ENCODE data around the gene UCN. TPM values are rescaled to one million over a fixed set of nuclear protein-coding genes. Genes with fewer than 3 reads are reported as not detected.

UCN gene
- total and polyA plus RNA-seq, 10 of the 15 experiments (the other 5 are each of a cell fraction or from before 2014, with no cell fraction given): 0.10 to 3.8 (median 1.1) TPM; not detected in 1

DNA sequence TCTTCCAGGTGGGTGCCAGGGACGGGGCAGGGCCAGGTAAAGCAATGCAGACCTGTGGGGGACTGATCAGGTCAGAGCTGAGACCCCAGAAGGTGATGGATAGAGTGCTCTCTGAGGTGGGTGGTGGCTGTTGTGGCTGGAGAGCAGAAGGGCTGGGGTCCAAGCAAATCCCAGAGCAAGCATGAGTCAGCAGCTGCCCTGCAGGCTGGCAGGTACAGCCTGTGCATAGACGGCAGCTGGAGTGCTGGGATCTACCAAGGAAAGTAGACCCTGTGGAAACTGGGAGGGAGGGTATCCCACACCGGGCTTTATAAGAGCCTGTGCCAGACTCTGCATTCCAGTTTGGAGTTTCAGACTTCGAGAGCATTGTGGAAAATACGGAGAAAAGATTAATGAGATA is 25.4 kb downstream of the UCN start:
- BruUV-seq (replicated peaks): no TSS peak
- POLR2A ChIA-PET: no interaction called here
- Histone ChIP-seq H3K27ac (ENCODE audit: control insufficient read depth, insufficient read depth) (no peak overlapping the region), H3K9me3 (replicated peaks; ENCODE audit: control insufficient read depth, insufficient read depth, low read length) (no peaks in the 10 kb centered on the region), H3K79me2 (ENCODE audit: control insufficient read depth, insufficient read depth, low read length) (no peaks in the 10 kb centered on the region), H3K36me3 (ENCODE audit: control insufficient read depth in 2 of 2, insufficient read depth in 2 of 2, low read length in 1 of 2) (no peaks in the 10 kb centered on the region), H3K4me1 (ENCODE audit: control insufficient read depth, insufficient read depth, low read length) (no peaks in the 10 kb centered on the region), H3K27me3 (replicated peaks in 1 of 2; ENCODE audit: control insufficient read depth in 2 of 2, insufficient read depth in 2 of 2, low read length in 1 of 2) (peaks cover 0 to 6% of the 10 kb centered on the region in 2 experiments; a peak in 3 of 4 replicates), H3K4me2 (ENCODE audit: control insufficient read depth, insufficient read depth) (no peak overlapping the region), H4K20me1 (ENCODE audit: control insufficient read depth, insufficient read depth) (no peaks in the 10 kb centered on the region), H2AFZ (ENCODE audit: control insufficient read depth, low read depth, low read length) (no peak overlapping the region), H3K9ac (ENCODE audit: control insufficient read depth, insufficient read depth, low read length) (no peak overlapping the region), H3K4me3 (no peak overlapping the region)
- DNase-seq (ENCODE audit: low read depth, low spot score) (no peak), ATAC-seq (no peak), FAIRE-seq (no peak)
- no peak for TF ChIP-seq ZNF207 (IDR thresholded peaks at IDR 0.05; ENCODE audit: borderline replicate concordance)
- in situ Hi-C loops (cut with MboI) (loop anchor here (5.0 kb wide), 2 partner anchors 186 to 321 kb away; no protein-coding TSS in a partner anchor), intact Hi-C loops (cut with micrococcal nuclease; ENCODE audit: unreplicated experiment) (loop anchor here (10.0 kb wide), 1 partner anchor 108 kb away; no protein-coding TSS in a partner anchor)
- SMC1A ChIA-PET (ENCODE audit: uncharacterized antibody, unreplicated experiment): interaction anchor here (0.6 to 1.3 kb wide), 5 partner anchors 9 to 951 kb away, joined by 3 to 4 read pairs (median 3); no protein-coding TSS in a partner anchor
- CTCF ChIA-PET: interaction anchor here (0.6 to 9.6 kb wide), 9 partner anchors 10 to 183 kb away, joined by 3 to 132 read pairs (median 5); no protein-coding TSS in a partner anchor
- RAD21 ChIA-PET (ENCODE audit: unreplicated experiment): interaction anchor here (0.7 to 4.1 kb wide), 2 partner anchors 19 to 720 kb away, joined by 3 to 25 read pairs; no protein-coding TSS in a partner anchor
- WGBS (ENCODE audit: insufficient coverage, insufficient replicate concordance, low lambda C conversion rate, missing lambda C conversion rate): 17% methylated on average over 5 of the region's 5 CpGs

DNA sequence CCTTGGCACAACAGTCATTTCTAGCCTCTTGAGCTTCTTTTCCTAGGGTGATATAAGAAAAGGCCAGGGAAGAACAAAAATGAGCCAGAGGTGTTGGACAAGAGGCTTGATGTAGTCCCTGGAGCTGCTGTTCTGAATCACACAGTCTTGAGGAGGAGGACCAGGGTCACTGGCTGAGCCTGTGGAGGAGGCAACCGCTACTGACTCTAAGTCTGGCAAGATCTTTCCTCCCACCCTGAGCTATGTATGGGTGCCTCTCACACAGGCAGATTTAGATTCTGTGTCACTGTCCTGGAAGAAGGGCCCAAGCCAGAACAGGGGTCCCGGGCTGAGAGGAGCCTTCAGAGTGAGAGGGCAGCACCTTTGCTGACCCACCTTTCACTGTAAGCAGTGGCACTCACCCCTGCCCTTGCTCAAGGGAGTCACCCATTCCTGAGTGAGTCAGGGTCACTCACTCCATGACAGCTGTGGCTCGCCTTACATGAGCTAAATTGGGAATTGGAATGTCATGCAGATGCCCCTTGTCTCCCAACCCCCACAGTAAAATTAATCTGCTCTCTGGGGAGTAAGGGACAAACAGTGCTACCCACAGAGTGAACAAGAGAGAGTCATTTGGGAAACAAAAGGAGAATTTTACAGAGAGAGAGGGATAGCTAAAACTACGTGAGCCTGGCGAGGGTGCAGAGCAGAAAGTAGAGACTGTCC is 26.2 kb downstream of the UCN start, which contains the start of gene TRIM54:
TSS of gene TRIM54 (plus strand) at position 575 of the 705 bp plus-strand sequence. CDS start 303 bp downstream, outside the sequence.
- no peak within 1 kb of the TSS for H2AFZ ChIP-seq (ENCODE audit: control insufficient read depth, low read depth, low read length)
- POLR2A ChIA-PET: interaction anchor here (0.7 kb wide), 1 partner anchor 209 kb away, joined by 3 read pairs; no protein-coding TSS in a partner anchor
- H3K4me1 ChIP-seq (ENCODE audit: control insufficient read depth, insufficient read depth, low read length): no peaks in the 10 kb centered on the region
- CTCF ChIA-PET: interaction anchor here (0.8 to 9.6 kb wide), 12 partner anchors 9 to 319 kb away, joined by 3 to 132 read pairs (median 10); partner anchors contain the start of gene KHK
- no peak for DNase-seq (ENCODE audit: low read depth, low spot score)
- no peak for ATAC-seq
- SMC1A ChIA-PET (ENCODE audit: uncharacterized antibody, unreplicated experiment): interaction anchor here (0.8 to 3.9 kb wide), 6 partner anchors 11 to 325 kb away, joined by 3 to 21 read pairs (median 7); no protein-coding TSS in a partner anchor
- no peak for FAIRE-seq
- in situ Hi-C loops (cut with MboI) (loop anchor here (5.0 kb wide), 2 partner anchors 185 to 320 kb away; no protein-coding TSS in a partner anchor), intact Hi-C loops (cut with micrococcal nuclease; ENCODE audit: unreplicated experiment) (loop anchor here (2.0 to 10.0 kb wide), 2 partner anchors 107 to 321 kb away; no protein-coding TSS in a partner anchor)
- WGBS (ENCODE audit: insufficient coverage, insufficient replicate concordance, low lambda C conversion rate, missing lambda C conversion rate): under 1% methylated on average over 5 of the region's 5 CpGs
- RAD21 ChIA-PET (ENCODE audit: unreplicated experiment): interaction anchor here (0.6 to 4.1 kb wide), 4 partner anchors 16 to 570 kb away, joined by 3 to 25 read pairs (median 10); no protein-coding TSS in a partner anchor
- no TSS peak for BruUV-seq (replicated peaks)
- H3K27me3 ChIP-seq (replicated peaks in 1 of 2; ENCODE audit: control insufficient read depth in 2 of 2, insufficient read depth in 2 of 2, low read length in 1 of 2): peaks cover 0 to 6% of the 10 kb centered on the region in 2 experiments; a peak in 2 of 4 replicates
- H3K9ac ChIP-seq (ENCODE audit: control insufficient read depth, insufficient read depth, low read length): no peak within 1 kb of the TSS
- no peaks in the 10 kb centered on the region for H3K36me3 ChIP-seq (ENCODE audit: control insufficient read depth in 2 of 2, insufficient read depth in 2 of 2, low read length in 1 of 2)
- no peaks in the 10 kb centered on the region for H3K9me3 ChIP-seq (replicated peaks; ENCODE audit: control insufficient read depth, insufficient read depth, low read length)
- no peaks in the 10 kb centered on the region for H4K20me1 ChIP-seq (ENCODE audit: control insufficient read depth, insufficient read depth)
- no peak within 1 kb of the TSS for H3K4me3 ChIP-seq
- no peak within 1 kb of the TSS for H3K4me2 ChIP-seq (ENCODE audit: control insufficient read depth, insufficient read depth)
- no peaks in the 10 kb centered on the region for H3K79me2 ChIP-seq (ENCODE audit: control insufficient read depth, insufficient read depth, low read length)
- H3K27ac ChIP-seq (ENCODE audit: control insufficient read depth, insufficient read depth): no peak within 1 kb of the TSS
- TF ChIP-seq, protein P1, sequence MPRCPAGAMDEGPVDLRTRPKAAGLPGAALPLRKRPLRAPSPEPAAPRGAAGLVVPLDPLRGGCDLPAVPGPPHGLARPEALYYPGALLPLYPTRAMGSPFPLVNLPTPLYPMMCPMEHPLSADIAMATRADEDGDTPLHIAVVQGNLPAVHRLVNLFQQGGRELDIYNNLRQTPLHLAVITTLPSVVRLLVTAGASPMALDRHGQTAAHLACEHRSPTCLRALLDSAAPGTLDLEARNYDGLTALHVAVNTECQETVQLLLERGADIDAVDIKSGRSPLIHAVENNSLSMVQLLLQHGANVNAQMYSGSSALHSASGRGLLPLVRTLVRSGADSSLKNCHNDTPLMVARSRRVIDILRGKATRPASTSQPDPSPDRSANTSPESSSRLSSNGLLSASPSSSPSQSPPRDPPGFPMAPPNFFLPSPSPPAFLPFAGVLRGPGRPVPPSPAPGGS (IDR thresholded peaks at IDR 0.05; ENCODE audit: borderline replicate concordance, insufficient read depth, low read depth, low read length, poor library complexity, severe bottlenecking): no peak
- TF ChIP-seq ZNF207 (IDR thresholded peaks at IDR 0.05; ENCODE audit: borderline replicate concordance) (no peak), NR2C1 (IDR thresholded peaks at IDR 0.05) (no peak), SMC3 (IDR thresholded peaks at IDR 0.05; ENCODE audit: borderline replicate concordance, low read length) (no peak)
- TF ChIP-seq, protein P2, sequence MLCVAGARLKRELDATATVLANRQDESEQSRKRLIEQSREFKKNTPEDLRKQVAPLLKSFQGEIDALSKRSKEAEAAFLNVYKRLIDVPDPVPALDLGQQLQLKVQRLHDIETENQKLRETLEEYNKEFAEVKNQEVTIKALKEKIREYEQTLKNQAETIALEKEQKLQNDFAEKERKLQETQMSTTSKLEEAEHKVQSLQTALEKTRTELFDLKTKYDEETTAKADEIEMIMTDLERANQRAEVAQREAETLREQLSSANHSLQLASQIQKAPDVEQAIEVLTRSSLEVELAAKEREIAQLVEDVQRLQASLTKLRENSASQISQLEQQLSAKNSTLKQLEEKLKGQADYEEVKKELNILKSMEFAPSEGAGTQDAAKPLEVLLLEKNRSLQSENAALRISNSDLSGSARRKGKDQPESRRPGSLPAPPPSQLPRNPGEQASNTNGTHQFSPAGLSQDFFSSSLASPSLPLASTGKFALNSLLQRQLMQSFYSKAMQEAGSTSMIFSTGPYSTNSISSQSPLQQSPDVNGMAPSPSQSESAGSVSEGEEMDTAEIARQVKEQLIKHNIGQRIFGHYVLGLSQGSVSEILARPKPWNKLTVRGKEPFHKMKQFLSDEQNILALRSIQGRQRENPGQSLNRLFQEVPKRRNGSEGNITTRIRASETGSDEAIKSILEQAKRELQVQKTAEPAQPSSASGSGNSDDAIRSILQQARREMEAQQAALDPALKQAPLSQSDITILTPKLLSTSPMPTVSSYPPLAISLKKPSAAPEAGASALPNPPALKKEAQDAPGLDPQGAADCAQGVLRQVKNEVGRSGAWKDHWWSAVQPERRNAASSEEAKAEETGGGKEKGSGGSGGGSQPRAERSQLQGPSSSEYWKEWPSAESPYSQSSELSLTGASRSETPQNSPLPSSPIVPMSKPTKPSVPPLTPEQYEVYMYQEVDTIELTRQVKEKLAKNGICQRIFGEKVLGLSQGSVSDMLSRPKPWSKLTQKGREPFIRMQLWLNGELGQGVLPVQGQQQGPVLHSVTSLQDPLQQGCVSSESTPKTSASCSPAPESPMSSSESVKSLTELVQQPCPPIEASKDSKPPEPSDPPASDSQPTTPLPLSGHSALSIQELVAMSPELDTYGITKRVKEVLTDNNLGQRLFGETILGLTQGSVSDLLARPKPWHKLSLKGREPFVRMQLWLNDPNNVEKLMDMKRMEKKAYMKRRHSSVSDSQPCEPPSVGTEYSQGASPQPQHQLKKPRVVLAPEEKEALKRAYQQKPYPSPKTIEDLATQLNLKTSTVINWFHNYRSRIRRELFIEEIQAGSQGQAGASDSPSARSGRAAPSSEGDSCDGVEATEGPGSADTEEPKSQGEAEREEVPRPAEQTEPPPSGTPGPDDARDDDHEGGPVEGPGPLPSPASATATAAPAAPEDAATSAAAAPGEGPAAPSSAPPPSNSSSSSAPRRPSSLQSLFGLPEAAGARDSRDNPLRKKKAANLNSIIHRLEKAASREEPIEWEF (IDR thresholded peaks at IDR 0.05; ENCODE audit: insufficient replicate concordance, low read depth, low read length): no peak

Measured in GM12878 (cell line).